HepG2 (cell line): ENCODE measurements around the gene PSMC4. TPM values are rescaled to one million over a fixed set of nuclear protein-coding genes. Genes with fewer than 3 reads are reported as not detected.

Source experiments
- ATF5 ChIP-seq: sonication (generic); formaldehyde crosslinking; IDR thresholded peaks from 2 replicates; pipeline ENCODE4 v1.4.0; 2020; ENCODE audit warnings: mild to moderate bottlenecking, low read depth, missing genetic modification reagents
- CENPT ChIP-seq: sonication (generic); formaldehyde crosslinking; IDR thresholded peaks from 2 replicates; pipeline ENCODE4 v1.8.0; 2022; ENCODE audit warnings: low read depth, mild to moderate bottlenecking, moderate library complexity, missing genetic modification reagents
- EEA1 ChIP-seq: sonication (generic); formaldehyde crosslinking; IDR thresholded peaks from 2 replicates; pipeline ENCODE4 v1.5.1; 2020; ENCODE audit warnings: mild to moderate bottlenecking, missing genetic modification reagents, borderline replicate concordance
- IKZF4 ChIP-seq: sonication (generic); formaldehyde crosslinking; IDR thresholded peaks from 2 replicates; pipeline ENCODE4 v1.5.1; 2020; ENCODE audit warnings: borderline replicate concordance, mild to moderate bottlenecking, low read depth, missing genetic modification reagents; ENCODE audit errors: not compliant biosample characterization
- NFE2L1 ChIP-seq: sonication (generic); formaldehyde crosslinking; IDR thresholded peaks from 2 replicates; pipeline ENCODE4 v1.4.0; 2020; ENCODE audit warnings: missing genetic modification reagents, mild to moderate bottlenecking, borderline replicate concordance
- PBX2 ChIP-seq: IDR thresholded peaks from 2 replicates; pipeline ENCODE4 v1.6.1; 2016; ENCODE audit warnings: control low read depth
- ZBTB49 ChIP-seq: sonication (generic); formaldehyde crosslinking; IDR thresholded peaks from 2 replicates; pipeline ENCODE4 v1.4.0; 2020; ENCODE audit warnings: missing genetic modification reagents, borderline replicate concordance
- ZNF407 ChIP-seq: sonication (generic); formaldehyde crosslinking; IDR thresholded peaks from one replicate; pipeline ENCODE4 v1.5.1; 2020; ENCODE audit warnings: mild to moderate bottlenecking, missing genetic modification reagents; ENCODE audit errors: not compliant biosample characterization
- ZNF597 ChIP-seq: sonication (generic); formaldehyde crosslinking; IDR thresholded peaks from 2 replicates; pipeline ENCODE4 v1.5.0; 2020; ENCODE audit warnings: missing genetic modification reagents
- ZNF75D ChIP-seq: sonication (generic); formaldehyde crosslinking; IDR thresholded peaks from 2 replicates; pipeline ENCODE4 v1.8.1; 2023; ENCODE audit warnings: missing genetic modification reagents, mild to moderate bottlenecking, borderline replicate concordance
- ZNF766 ChIP-seq: sonication (generic); formaldehyde crosslinking; IDR thresholded peaks from 2 replicates; pipeline ENCODE4 v1.5.0; 2020; ENCODE audit warnings: missing genetic modification reagents, borderline replicate concordance
- ZNF83 ChIP-seq: sonication (generic); formaldehyde crosslinking; IDR thresholded peaks from 2 replicates; pipeline ENCODE4 v1.4.0; 2020; ENCODE audit warnings: missing genetic modification reagents, mild to moderate bottlenecking, borderline replicate concordance
- polyA plus RNA-seq, 8 experiments: library from polyadenylated mRNA; depleted of rRNA in 3 of 8; stranded (reverse) in 7 of 8; unstranded in 1 of 8; fragments of >200 nt; fragmentation: Illumina TruSeq in 4 of 8; extraction: Trizol in 4 of 8; gene quantifications; 2 replicates each; pipeline versions ENCODE4 v1.2.1 to v1.2.3, GENCODE V29; 2011 to 2016; ENCODE audit warnings: low read depth in 4 of 8, missing spikeins in 1 of 8, mixed read lengths in 1 of 8; ENCODE audit not compliant: insufficient read depth in 1 of 8
- total RNA-seq, 5 experiments: library from RNA; depleted of rRNA; stranded (reverse); fragments of >200 nt; fragmentation: Illumina TruSeq; extraction: Trizol; gene quantifications; 2 replicates each; pipeline ENCODE4 v1.2.3, GENCODE V29; 2016; ENCODE audit warnings: low read depth in 1 of 5

PSMC4 gene
- total and polyA plus RNA-seq, 2 of the 13 experiments (the other 11 are each of a cell fraction or from before 2014, with no cell fraction given) = 49.9 to 160 TPM

- TF ChIP-seq ZNF407 (no peak), NFE2L1 (CRISPR knock-in tag) (peak; percentile 31; the same call in 1 of the 2 replicates), EEA1 (no peak), ZNF766 (CRISPR knock-in tag) (peak; percentile 62; the same call in 1 of the 2 replicates), ZNF83 (peak; percentile 49; the same call in 1 of the 2 replicates), ZNF597 (CRISPR knock-in tag) (no peak), PBX2 (no peak), ZNF75D (no peak), ZBTB49 (CRISPR knock-in tag) (peak; percentile 42; the same call in 1 of the 2 replicates), ATF5 (CRISPR knock-in tag) (0 out of 2 replicates have a peak, but pooled peaks have one; percentile 54), CENPT (no peak), IKZF4 (CRISPR knock-in tag) (no peak)
These were observed at the start of gene PSMC4 (continued) for GRCh38 chr19:39970675-39971379.
